Measurements from ENCODE around the gene NDUFS3.

The NDUFS3 gene

DNA sequence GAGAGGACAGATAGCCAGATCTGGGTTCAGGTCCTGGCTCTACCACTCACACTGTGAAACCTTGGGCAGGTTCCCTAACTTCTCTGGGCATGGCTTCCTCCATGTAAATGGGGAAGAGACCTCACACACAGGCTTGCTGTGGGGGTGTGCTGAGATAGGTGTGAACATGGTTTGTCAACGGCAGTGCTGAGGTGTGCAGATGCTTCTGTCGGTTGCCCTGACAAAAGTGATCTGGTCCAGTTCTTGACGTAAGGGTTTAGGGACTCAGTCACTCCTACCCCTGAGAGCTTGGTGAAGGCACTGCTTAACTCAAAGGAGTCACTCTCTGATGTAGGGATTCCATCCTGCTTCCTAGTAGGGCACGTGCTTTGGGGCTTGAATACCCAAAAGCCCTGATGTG lies 13.4 kb downstream of the NDUFS3 start:
- DNase-seq: no peak

DNA sequence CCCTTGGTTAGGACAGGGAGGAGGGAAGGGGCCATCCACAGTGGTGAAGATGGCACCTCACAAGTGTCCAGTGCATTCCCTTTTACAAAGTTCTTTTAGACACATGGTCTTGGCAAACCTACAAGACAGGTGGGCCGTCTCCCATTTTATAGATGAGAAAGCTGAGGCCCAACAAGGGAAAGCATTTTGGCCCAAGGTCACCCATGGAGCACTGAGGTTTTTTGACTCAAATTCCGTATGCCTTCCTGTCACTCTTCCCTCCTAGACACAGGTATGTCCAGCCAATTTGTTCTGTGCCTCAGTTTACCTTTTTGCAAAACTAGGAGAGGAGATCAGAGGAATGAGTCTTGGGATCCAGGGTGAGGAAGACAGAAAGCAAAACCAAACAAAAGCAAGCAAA lies 14.1 kb downstream of the NDUFS3 start:
- DNase-seq: no peak

DNA sequence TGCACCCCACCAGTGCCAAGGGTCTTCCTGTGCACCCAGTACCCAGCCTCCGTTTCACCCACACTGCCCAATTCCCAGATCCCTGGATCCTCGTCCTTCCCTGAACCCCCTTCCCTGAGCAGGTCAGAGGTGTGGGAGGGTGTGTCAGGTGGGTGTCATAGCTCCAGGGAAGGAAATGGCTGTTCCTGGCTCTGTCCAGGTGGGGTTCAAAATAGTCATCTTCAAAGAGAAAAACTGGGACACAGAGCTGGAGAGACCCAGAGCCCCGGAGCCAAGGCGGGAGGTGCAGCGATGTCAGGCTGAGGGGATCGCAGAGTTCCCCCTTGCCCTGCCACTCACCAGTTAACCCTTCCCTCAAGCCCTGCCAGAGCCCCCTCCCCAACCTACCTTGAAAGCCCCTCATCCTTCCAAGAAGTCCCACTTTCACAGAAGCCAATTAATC lies 14.6 kb downstream of the NDUFS3 start:
- DNase-seq: no peak

DNA sequence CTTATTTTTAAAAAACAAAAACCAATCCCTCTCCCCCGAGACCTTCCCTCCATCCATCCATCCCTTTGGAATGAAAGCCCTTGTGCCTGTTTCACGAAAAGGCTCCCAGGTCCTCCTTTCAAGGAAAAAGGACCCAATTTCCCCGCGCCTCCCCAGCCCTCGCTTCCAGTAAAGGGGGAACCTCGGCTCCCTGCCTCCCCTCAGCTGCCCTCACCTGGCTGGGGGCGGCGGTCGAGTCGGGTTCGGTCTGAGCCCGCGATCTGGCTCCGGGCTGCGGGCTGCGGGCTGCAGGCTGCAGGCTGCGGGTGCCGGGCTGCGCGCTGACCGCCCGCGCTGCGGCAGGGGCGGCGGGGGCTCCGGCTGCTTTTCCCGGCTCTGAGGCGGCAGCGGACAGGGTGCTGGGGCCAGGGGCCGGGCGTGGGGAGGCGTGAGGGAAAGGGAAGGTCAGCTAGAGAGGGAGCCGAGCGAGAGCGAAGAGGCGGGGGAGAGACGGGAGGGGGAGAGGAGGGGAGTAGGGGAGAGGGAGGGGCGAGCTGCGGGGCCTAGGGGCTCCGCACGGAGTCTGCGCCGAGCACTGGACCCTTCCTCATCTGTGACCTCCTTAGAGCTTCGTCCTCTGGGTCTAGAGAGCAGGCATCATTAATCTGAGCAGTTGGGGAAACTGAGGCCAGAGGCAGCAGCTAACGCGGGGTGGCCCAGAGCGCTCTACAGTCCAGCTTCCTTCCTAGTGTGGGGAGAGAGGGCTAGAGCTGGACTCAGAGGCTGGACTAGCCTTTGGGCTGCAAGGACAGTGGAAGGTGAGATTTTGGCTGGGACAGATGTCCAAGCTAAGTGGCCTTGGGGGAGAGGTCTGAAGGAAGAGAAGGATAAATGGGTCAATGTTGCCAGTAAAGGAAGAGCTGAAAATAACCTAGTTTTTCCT lies 15.3 kb downstream of the NDUFS3 start, which contains the start of gene C1QTNF4:
TSS of gene C1QTNF4 (minus strand) at position 478 of the 922 bp plus-strand sequence. CDS start 3,601 bp downstream, outside the sequence.
- DNase-seq: no peak

DNA sequence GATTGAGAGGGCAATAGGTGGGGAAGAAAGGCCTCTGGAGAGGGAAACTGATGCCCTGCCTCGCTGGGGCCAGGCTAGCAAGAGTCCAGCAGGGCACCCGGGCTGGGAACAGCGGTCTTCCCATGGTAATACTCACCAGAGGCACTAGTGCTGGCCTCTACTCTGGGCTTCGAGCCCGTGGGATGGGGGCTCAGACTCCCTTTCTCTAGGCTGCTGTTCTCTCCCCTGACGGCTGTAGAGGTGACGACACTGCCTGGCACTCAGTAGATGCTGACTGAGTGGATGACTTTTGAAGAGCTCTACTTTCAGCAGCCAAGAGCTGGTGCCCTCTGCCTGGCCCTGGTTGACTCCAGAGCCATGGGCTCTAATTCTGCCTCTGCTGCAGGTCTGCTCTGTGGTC lies 16.2 kb downstream of the NDUFS3 start:
- no peak for DNase-seq

DNA sequence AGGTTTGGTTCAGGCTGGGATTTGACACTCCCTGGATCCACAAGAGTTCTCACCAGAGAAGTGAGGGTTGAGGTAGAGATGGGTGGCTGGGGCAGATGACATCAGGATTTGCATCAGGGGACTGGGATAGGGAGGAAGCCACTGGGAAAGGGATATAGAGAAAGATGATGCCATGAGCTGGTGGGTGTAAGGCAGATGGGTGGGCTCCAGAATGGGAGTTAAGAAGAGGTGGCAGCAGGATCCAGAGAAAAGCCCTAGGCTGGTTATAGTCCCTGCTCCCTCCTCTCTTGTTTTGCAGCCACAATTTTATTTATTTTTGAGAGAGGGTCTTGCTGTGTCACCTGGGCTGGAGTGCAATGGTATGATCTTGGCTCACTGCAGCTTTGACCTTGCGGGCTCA lies 17.1 kb downstream of the NDUFS3 start:
- DNase-seq: no peak

DNA sequence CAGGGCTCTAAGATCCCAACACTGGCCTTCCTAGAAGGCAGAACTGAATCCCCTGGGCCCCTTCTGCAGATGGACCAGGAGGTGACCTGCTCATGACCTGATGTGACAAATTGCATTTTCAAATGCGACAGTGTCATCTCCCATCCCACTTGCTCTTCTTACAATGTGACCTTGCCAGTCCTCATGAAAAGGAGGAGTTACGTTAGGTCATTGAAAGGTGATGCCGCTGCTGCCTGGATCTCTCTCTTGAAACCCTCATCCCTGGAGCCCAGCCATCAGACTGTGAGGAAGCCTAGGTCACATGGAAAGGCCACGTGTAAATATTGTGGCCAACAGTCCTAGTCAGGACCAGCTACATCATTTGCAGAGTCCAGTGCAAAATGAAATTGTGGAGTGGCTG lies 21.0 kb downstream of the NDUFS3 start:
- DNase-seq: no peak

DNA sequence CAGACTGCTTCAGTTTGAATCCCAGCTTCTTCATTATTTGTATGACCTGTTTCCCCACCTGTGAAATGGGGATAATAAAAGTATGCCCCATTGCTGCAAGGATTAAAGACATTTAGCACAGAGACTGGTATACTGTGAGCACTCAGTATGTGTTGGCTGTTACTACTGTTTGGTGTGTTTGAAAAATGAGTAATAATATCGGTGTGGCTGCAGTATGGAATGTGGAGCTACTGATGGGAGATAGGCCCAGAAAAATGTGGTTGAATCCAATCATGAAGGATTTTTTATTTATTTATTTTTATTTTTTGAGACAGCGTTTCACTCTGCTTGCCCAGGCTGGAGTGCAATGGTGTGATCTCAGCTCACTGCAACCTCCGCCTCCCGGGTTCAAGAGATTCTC lies 24.4 kb downstream of the NDUFS3 start:
- no peak for DNase-seq

DNA sequence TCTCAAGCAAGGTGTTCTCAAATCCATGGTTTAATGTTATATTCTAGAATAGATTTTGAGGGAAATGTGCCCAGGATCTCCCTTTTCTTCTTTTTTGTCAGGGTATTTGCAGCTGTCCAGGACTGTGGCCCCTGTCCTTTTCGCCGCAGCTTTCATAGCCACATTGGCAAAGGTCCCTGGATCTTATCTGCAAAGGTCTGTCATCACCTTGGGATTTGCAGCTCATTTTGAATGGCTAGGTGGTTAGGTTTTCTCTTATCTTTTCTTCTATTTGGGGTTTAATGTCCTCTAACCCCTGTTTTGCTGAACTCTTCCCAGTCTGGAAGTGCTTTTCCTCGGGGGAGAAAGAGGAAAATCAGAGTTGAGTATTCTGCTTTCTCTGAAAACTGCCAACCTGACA lies 27.0 kb downstream of the NDUFS3 start:
- no peak for DNase-seq

DNA sequence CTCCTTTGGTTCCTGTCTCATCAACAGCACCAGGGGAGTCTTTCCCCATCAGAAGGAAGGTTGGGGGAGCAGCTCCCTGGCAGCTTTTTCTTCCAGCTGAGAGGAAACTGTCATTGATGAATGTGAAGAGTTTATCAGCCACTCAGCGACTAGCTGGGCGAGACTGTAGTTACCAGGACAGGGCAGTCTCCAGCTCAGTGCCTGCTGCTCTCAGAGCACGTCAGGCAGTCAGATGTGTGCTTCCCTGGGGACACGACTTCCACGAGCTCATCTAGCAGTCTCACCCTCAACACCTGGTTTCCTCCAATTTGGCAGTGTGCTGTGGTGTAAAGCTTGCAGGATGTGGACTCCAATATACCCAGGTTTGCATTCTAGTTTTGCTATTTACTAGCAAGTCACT lies 27.9 kb downstream of the NDUFS3 start:
- no peak for DNase-seq

DNA sequence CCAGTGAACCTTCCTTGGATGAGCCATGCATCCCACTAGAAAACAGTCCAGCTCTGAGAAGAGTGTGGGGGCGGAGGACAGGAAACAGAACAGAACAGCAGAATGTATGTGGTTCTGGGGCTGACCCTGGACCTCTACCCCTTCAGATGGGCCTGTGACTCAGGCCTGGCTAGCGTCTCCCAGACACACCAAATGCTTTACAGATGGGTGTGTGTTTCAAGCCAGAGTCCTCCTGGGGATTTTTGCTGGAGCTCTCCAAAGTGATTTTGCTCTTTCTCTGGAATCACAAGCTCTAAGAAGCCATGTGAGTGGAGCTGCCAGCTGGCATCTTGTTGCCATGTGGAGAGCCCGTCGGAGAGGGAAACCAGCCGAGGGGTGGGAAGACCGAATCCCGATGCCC lies 28.5 kb downstream of the NDUFS3 start:
- DNase-seq: no peak

DNA sequence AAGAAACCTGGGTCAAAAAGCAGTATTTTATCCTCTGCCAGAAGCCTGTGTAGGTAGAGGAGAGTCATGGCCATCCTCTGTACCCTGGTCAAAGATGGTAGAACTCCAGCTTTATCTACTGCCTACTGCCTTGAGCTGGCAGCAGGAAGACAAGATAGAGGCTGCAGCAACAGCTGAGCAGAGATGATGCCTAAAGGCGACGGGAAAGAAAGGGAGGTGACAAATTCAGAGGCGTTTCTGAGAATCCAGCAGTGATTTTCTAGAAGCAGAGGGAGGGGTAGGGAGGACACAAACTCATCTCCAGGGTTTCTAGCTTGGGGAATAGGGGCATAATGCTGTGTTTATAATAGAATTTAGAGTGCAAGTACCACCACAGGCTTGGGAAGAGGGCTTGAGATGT lies 30.8 kb downstream of the NDUFS3 start:
- no peak for DNase-seq

DNA sequence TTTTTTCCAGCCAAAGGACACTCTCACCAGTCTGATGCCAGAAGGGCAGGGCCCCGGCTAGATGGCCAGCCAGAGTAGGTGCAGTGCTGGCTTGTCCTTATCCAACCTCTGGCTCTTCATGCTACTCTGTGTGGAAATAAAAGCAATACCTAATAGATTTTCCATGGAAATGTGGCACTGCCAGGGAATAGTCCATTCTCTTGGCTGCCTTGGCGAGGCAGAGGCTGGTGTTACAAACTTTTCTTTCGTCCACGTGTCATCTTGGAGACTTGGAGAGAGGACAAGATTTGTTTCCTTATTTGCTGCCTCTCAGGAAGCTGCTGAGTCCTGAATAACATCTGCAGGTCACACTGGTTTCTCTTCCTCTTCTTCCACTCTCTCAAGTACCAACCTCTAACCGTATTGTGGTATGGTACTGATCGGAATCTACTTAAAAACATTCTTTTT lies 32.5 kb downstream of the NDUFS3 start:
- no peak for DNase-seq

DNA sequence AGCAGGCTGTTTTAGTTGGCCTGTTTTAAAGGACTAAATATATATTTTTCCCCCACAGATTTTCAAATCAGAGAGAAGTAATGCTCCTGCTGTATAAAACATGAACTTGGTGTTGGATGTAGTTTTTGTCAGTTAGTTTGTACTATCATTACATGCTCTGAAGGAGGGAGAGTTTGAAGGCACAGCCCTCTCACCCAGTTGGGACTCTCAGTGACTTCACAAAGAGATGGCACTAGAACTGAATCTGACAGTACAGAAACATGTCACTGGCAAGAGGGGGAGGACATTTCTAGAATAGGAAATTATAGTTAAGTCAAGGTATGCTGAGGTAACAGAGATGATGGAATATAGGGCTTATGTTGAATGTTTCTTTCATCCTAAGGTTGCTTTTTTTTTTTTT lies 36.4 kb downstream of the NDUFS3 start:
- no peak for DNase-seq

DNA sequence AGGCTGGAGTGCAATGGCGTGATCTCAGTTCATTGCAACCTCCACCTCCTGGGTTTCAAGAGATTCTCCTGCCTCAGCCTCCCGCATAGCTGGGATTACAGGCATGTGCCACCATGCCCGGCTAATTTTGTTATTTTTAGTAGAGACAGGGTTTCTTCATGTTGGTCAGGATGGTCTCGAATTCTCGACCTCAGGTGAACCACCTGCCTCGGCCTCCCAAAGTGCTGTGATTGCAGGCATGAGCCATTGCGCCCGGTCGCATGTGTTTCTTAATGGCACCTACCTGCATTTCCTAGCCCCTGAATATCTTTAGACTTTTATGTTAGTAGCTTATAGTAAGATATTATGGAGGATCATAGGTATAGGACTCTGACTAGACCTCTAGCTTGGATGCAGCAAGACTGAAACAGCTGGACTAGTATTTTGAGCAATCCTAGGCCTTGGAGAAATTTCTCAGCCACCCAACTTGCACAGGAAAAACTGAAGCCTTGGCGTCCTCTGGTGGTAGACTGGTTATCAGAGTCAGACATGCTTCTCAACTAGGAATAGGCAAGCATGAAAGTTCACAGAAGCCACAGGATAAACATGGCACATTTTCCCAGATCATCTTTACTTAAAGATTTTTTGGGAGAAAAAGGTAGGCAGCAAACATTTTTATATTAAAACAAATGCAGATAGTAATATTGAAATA lies 38.0 kb downstream of the NDUFS3 start:
- no peak for DNase-seq

DNA sequence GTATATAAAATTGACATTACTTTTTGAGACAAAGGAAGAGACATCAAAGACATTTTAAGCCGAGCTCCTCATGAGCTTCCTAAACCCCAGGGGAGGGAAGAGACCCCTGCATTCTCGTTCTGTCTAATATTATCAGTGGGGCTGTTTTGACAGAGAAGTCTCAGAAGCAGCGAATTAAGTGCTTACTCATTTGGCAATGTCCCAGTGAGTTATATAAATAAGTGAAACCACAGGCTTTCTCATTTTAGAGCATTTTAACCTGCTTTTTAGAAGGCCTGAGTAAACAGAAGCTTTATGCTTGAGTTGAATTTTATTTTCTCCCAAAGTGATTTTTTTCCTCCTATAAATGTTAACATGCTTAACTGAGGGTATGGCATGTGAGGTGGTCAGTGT lies 38.5 kb downstream of the NDUFS3 start:
- DNase-seq: no peak

DNA sequence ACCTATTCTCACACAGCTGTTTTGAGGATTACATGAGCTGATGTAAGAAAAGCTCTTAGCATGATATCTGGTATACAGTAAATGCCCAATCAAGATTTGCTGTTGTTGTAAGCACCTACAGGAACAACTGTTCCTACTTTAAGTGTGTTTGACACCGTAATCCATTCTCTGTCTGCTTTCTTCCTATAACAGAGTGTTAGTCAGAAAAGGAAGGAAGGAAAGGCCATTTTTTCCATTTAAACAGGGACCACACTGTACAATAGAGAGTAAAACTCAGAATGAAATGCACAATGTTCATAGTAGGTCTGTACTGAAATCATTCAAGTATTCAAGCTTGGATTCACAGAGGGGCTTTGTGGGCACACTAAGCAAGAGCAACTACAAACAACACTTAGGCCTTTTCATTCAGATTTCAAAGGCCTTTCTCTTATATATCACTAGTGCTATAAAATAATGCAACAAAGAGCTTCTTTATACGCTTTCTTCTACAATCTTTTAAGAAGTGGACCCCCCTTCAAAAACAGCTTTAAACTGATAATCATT lies 42.0 kb downstream of the NDUFS3 start:
- no peak for DNase-seq

DNA sequence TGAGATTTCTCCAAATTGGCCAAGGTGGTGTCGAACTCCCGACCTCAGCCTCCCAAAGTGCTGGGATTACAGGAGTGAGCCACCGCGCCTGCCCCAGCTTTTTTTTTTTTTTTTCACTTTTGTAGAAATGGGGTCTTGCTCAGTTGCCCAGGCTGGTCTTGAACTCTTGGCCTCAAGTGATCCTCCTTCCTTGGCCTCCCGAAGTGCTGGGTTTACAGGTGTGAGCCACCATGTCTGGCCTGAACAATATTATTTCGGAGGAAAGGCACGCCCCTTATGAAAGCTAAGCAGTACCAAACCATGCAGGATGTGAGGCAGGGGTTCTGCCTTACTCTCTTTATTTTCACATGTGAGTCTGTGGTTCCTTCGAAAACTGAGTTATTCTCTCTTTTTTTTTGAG lies 47.4 kb downstream of the NDUFS3 start:
- DNase-seq: no peak

DNA sequence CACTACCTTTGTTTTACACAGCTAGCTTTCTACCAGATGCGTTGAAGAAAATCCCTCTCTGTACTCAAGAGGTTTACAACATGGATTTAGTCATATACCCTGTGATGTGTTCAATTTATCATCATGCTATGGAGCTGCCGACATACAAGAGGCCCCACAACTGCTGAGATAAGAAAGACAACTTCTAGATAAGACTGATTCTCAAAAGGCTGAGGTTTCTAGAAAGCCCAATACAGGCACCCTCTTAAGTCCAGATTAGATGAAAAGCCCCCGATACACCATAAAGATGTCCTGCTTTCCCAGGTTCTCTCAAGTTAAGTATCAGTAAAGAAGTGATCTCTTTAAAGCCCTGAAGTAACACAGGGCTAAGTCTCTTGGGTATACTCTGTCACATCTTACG lies 49.2 kb downstream of the NDUFS3 start:
- DNase-seq: no peak

DNA sequence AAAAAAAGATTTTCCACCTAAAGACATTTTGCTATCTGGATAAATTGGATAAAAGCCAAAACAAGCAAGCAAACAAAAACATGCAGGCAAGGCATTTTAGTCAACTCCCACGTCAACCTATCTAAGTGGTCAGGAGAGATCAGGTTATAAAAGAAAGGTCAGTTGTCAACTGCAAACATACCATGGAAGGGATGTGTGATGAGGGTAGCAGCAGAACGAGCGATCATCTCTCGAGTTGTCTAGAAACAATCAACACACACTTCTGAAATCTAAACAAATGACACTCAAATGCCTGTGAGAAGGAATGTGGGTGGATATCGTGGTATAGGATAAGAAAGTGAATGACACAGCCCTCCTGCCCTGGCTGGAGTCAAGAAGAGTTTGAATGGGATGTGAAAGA lies 52.6 kb downstream of the NDUFS3 start:
- no peak for DNase-seq

All from activated CD8-positive, alpha-beta memory T cell treated with anti-CD3 and anti-CD28 coated beads, Interleukin-2, amount 50 U/mL, for 4 hours (primary cell).